NCI-H1048 (cell line): ENCODE data around the gene FGF11.
A peak's percentile ranks its signal among the peaks of the same experiment; 100 is the strongest.
"Not testable (repeated sequence)": the region's sequence is repeated elsewhere in the genome, so short reads cannot be mapped to it uniquely, and the experiment has no call there.

Source experiments
- DNase-seq: peaks from one replicate; lab custom pipeline; 2025; lab: John Stamatoyannopoulos, UW

The FGF11 gene

DNA sequence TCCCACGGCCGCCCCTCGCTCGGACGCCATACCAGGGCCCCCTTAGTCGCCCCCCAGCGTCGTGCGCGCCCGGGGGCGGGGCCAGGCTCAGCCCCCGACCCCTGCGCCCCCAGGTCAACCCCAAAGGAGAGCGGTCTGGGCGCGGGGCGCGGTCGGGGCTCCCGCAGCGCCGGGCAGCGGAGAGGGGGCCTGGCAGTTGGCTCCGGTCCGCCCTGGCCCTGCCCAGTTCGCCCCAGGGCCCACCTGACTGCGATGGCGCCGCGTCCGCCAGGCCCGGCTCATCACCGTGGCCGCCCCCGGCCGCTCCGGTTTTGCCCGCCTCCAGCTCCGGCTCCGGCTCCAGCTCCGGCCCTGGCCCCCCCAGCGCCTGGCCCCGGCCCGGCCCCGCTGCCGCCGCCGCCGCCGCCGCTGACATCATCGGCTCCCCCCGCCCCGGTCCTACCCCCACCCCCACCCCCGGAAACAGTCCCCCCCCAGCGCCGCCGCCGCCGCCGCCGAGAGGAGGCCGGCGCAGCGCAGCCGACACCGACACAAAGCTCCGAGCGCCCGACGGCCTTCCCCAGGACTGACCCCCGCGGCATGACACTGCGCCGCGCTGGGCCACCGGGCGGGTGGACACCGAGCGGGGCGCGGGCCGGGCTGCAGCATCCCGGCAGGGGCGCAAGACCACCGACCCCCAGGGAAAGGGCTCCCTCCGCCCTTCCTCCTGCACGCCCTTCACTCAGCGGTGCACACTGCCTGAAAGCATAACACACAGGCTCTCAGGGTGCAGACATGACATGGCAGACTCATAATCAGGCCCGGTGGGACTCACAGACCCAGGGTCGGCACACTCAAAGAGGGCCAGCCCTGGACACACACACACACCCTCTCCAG lies 40.1 kb downstream of the FGF11 start, which contains the start of gene ZBTB4:
Gene ZBTB4 (minus strand): TSS at position 419 of the 876 bp plus-strand sequence. CDS start 12,830 bp downstream, outside the sequence.
- no peak for DNase-seq

DNA sequence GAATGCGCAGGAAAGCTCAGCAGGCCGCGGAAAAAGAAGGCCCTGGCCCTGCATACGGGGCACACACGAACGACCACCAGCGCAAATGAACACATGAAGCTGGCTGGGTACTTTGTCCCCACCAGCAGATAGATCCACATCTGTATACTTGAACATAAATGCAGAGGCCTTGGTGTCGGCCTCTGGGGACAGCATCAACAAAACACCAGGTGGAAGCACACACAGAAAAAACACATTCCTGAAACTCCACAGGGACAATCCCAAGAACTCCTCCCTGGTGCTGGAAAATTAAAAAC lies 40.7 kb downstream of the FGF11 start:
- no peak for DNase-seq

DNA sequence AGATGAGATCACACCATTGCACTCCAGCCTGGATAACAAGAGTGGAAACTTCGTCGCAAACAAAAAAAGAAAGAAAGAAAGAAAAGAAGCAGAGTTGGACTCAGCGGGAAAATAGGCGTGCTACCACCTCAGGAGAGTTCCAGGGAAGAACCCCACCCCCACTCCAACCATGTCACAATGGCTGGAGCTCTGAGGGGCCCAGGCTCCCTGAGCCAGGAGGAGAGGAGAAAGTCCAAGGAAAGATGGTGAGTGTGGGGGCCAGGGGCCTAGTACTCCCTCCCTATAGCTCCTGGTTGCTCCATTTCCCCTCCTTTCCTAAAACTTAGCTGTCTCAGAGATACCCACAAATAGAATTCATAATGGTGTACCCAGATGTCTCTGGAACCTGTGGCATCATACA lies 42.0 kb downstream of the FGF11 start, which contains the start of gene SLC35G6:
Gene SLC35G6 (plus strand): TSS at position 172 of the 400 bp plus-strand sequence. CDS start 71 bp downstream, at position 243.
- not testable (repeated sequence) for DNase-seq

DNA sequence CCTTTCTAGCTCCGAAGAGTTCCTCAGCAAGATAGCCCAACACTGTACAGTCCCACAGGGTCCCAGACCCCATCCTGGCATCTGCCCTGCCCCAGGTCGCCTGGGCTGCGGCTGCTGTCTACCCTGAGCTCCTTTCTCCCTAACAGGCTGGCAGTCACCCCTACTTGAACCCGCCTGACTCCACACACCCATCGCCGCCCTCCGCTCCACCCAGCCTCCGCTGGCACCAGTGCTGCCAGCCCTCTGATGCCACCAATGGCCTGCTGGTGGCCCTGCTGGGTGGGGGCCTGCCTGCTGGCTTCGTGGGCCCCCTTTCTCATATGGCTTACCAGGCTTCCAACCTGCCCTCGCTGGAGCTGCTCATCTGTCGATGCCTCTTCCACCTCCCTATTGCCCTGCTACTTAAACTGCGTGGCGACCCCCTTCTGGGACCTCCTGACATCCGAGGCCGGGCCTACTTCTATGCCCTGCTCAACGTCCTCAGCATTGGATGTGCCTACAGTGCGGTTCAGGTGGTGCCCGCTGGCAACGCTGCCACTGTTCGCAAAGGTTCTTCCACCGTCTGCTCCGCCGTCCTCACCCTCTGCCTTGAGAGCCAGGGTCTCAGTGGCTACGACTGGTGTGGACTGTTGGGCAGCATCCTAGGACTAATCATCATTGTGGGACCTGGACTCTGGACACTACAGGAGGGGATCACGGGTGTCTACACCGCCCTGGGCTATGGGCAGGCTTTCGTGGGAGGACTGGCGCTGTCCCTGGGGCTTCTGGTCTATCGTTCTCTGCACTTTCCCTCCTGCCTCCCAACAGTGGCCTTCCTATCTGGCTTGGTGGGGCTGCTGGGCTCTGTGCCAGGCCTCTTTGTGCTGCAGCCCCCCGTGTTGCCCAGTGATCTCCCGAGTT lies 42.8 kb downstream of the FGF11 start:
- not testable (repeated sequence) for DNase-seq

DNA sequence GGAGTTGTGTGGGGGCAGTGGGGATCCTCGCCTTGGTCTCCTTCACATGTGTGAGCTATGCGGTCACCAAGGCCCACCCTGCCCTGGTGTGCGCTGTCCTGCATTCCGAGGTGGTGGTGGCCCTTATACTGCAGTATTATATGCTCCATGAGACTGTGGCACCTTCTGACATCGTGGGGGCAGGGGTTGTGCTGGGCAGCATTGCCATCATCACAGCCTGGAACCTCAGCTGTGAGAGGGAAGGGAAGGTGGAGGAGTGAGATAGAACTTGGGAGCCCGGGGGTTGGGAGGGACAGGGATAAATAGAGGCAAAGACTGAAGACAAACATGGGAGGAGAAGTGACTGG lies 43.4 kb downstream of the FGF11 start:
- DNase-seq: not testable (repeated sequence)

DNA sequence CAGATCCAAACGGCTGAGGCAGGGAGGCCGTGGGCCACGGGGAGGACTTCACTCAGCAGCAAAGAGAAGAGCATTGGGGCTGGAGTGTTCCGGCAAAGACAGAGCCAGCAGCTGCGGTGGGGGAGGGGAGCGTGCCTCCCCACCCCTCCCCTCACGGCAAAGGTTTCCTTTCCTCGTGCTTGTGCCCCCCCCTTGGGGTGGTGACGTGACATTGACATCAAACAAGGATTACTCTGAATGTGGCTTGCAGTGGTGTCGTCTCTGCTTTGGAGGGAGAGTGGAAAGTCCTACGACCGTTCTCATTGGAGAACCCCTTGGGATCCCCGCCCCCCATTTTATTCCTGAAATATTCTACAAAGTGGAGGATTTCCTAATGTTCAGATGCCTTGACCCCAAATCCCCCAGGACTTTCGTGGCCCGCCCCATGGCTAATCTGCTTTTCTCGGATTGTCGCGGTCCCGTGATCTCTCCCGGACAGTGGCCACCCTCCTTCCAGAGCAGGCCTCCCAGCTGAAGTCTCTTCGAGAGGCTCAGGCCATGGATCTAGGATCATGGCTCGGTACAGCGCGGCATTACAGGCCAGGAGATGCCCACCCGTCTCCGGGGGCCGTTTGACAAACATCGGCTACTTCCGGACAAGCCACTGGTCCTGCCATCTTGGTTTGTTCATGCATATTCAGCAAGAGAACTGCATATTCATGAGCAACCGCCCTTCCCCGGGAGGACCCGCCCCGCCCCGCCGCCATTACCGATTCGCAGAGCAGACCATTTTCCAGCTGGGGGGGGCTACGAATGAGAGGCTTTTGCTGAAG lies 44.1 kb downstream of the FGF11 start:
- DNase-seq: peak; percentile 63

DNA sequence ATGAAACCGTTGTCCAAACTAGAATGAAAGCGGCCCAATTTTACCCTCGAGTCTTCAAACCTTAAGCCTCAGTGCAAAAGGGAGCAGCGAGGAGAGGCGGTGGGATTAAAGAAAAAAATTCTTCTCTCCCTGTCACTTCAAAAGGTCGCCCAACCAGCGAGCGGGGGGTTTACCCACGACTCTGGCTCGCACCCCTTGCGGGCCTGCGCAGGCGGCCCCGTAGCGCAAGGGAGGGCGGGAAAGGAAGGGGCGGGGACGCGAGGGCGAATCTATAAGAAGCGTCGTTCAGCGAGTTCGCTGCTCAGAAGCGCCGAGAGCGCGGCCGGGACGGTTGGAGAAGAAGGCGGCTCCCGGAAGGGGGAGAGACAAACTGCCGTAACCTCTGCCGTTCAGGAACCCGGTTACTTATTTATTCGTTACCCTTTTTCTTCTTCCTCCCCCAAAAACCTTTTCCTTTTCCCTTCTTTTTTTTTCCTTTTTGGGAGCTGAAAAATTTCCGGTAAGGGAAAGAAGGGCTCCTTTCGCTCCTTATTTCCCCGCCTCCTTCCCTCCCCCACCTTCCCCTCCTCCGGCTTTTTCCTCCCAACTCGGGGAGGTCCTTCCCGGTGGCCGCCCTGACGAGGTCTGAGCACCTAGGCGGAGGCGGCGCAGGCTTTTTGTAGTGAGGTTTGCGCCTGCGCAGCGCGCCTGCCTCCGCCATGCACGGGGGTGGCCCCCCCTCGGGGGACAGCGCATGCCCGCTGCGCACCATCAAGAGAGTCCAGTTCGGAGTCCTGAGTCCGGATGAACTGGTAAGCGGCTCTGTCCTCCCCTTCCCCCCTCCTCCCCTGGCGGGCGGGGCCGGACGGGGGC lies 45.0 kb downstream of the FGF11 start, which contains the start of gene POLR2A:
Gene POLR2A (plus strand): TSS at position 300 of the 852 bp plus-strand sequence.
- peak; percentile 93 for DNase-seq

DNA sequence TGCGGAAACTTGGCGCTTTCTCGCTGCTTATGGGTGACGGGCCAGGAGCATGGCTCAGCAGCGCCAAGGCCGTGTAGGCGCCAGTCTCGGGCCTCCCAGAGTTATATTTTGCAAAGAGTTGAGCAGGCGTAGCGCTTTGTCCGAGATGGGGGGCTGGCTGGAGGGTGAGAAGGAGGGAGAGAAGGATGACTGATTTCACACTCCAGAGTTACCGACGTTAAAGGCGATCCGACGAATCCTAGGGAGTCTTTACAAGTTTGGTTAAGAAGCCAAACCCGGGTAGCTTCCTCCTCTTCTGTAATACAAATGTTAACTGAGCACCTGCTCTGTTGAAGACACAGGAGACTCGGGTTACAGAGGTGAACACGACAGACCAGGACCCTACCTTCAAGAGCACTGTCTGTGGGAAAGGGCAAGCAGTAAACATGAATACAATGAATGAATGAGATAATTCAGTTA lies 45.6 kb downstream of the FGF11 start:
- DNase-seq: no peak

DNA sequence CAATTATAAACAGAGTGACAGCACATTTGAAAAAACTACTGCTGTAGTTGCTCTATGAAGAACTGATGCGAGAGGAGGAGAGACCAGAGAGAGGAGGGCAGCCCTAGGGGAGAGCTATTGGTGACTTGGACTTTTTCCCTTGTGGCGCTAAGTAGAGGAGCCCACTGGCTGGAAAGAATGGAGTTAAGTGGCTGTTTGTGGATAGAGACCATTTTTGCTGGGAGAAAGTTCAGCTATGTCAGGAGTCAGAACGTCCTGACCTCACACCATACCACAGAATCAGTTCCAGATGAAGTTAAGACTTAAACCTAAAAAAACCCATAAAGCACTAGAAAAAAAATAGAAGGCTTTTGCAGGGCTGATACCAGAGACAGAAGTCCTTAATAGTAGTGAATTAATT lies 46.9 kb downstream of the FGF11 start:
- no peak for DNase-seq

DNA sequence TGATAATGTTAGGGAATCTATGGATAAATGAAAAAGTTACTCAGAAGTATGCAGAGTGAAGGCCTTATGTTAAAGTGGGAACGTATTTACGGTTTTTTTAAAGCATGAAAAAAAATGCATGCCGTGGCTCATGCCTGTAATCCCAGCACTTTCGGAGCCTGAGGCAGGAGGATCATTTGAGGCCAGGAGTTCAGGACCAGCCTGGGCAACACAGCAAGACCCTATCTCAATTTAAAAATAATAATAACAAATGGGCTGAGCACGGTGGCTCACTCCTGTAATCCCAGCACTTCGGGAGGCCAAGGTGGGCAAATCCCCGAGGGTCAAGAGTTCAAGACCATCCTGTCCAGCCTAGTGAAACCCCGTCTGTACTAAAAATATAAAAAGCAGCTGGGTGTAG lies 50.8 kb downstream of the FGF11 start:
- DNase-seq: no peak

DNA sequence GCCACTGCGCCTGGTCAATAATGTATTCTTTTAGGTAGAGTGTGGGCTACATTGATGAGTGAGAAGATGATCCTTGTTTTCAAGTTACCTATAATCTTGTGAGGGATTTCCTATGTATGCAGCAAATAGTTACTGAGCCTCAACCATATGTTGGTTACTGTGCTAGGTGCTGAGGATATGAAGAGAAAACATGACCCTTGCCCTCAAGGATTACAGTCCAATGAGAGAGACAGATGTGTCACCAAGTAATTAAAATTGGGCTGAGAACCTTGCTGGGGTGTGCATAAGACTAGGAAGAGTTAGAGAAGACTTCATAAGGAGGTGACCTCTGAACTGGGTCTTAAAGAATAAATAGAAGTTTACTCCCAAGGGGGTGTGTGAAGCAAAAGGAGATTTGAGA lies 52.3 kb downstream of the FGF11 start:
- DNase-seq: no peak

DNA sequence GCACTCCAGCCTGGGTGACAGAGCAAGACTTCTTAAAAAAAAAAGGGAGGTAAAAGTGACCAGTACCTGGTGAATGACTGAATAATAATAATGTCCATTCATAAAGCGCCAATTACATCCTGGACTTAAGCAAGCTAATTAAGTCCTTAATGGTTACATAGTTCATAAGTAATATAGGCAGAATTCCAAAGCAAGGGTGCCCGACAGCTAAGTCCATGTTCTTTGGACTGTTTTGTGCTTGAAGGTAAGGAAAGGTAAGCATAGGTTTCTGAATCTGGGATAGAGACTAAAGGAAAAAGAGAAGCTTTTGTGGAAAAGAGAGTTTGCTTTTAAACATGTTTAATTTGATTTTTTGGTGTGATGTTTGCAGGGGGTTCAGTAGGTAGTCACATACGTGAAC lies 54.6 kb downstream of the FGF11 start:
- no peak for DNase-seq
